Calu3 (cell line): ENCODE data around the gene FAM221B. TPM values are rescaled to one million over a fixed set of nuclear protein-coding genes. Genes with fewer than 3 reads are reported as not detected.

ENCODE experiments used
- BruUV-seq: library from RNA; stranded (reverse); fragments of 400-500 nt; replicated peaks from 2 replicates; lab custom pipeline; 2021; lab: Mats Ljungman, UMichigan
- CTCF ChIA-PET: fragments of 300-600 bp; sonication (Branson Sonifier 250); formaldehyde crosslinking; loops from one replicate; lab custom pipeline; 2022; ENCODE audit warnings: antibody characterized with exemption; lab: Charles Lee
- DNase-seq: peaks from one replicate; pipeline ENCODE4 v3.0.0; 2022
- H3K27ac Mint-ChIP-seq: one replicate; pipeline ENCODE4 v1.8.0; 2022; ENCODE audit warnings: mixed read lengths; ENCODE audit not compliant: unreplicated experiment
- H3K27me3 Mint-ChIP-seq: one replicate; pipeline ENCODE4 v1.8.0; 2022; ENCODE audit warnings: mixed read lengths; ENCODE audit not compliant: unreplicated experiment
- H3K36me3 Mint-ChIP-seq: one replicate; pipeline ENCODE4 v1.8.0; 2022; ENCODE audit warnings: mild to moderate bottlenecking, moderate library complexity, mixed read lengths; ENCODE audit not compliant: insufficient read depth, unreplicated experiment
- H3K4me1 Mint-ChIP-seq: one replicate; pipeline ENCODE4 v1.8.0; 2022; ENCODE audit warnings: mild to moderate bottlenecking, low read depth, mixed read lengths; ENCODE audit not compliant: unreplicated experiment
- H3K4me3 Mint-ChIP-seq: one replicate; pipeline ENCODE4 v1.8.0; 2022; ENCODE audit warnings: mild to moderate bottlenecking, low read depth, moderate library complexity, mixed read lengths; ENCODE audit not compliant: unreplicated experiment
- H3K9me3 Mint-ChIP-seq: one replicate; pipeline ENCODE4 v1.8.0; 2022; ENCODE audit warnings: low read depth, mixed read lengths; ENCODE audit not compliant: unreplicated experiment
- CTCF ChIP-seq: fragments of 200-600 bp; IDR thresholded peaks from one replicate; pipeline ENCODE4 v1.8.0; 2022; ENCODE audit warnings: antibody characterized with exemption; ENCODE audit not compliant: unreplicated experiment
- intact Hi-C: fragments of 100-400 bp; cut with micrococcal nuclease; formaldehyde crosslinking; loops from one replicate; pipeline ENCODE4 v1.10.0; 2022; ENCODE audit not compliant: unreplicated experiment
- total RNA-seq: library from RNA; stranded (reverse); gene quantifications from 2 replicates; pipeline ENCODE4 v1.2.3, GENCODE V29; 2022

Gene FAM221B
- total RNA-seq, 1 experiment from 2014 or later, result not detected

GRCh38 chr9:35854091-35854762, 25.7 kb upstream of the FAM221B start:
- Mint-ChIP-seq H3K36me3 (no peaks in the 10 kb centered on the region), H3K27ac (no peak overlapping the region), H3K4me3 (no peak overlapping the region), H3K27me3 (peaks cover 61% of the 10 kb centered on the region), H3K4me1 (no peaks in the 10 kb centered on the region), H3K9me3 (no peaks in the 10 kb centered on the region)
- TF ChIP-seq CTCF, result no peak
- intact Hi-C loops, result no loop called here
- CTCF ChIA-PET, result no interaction called here
- DNase-seq, result no peak
- BruUV-seq, result no TSS peak

- no peak overlapping the region for H3K4me3 Mint-ChIP-seq
- no TSS peak for BruUV-seq
- intact Hi-C loops, result no loop called here
- no peaks in the 10 kb centered on the region for H3K4me1 Mint-ChIP-seq
- no peaks in the 10 kb centered on the region for H3K9me3 Mint-ChIP-seq
- no peak for TF ChIP-seq CTCF
- no peak for DNase-seq
- H3K27me3 Mint-ChIP-seq, result peaks cover 51% of the 10 kb centered on the region
- H3K27ac Mint-ChIP-seq, result no peak overlapping the region
- H3K36me3 Mint-ChIP-seq, result no peaks in the 10 kb centered on the region
- CTCF ChIA-PET, result no interaction called here
These were observed 24.6 kb upstream of the FAM221B start for GRCh38 chr9:35852876-35853865.

GRCh38 chr9:35852267-35852815, 23.8 kb upstream of the FAM221B start:
- CTCF ChIA-PET, result no interaction called here
- no peak overlapping the region for H3K27ac Mint-ChIP-seq
- BruUV-seq, result no TSS peak
- no peaks in the 10 kb centered on the region for H3K4me1 Mint-ChIP-seq
- no peaks in the 10 kb centered on the region for H3K36me3 Mint-ChIP-seq
- H3K27me3 Mint-ChIP-seq, result peaks cover 43% of the 10 kb centered on the region
- no peaks in the 10 kb centered on the region for H3K9me3 Mint-ChIP-seq
- DNase-seq, result no peak
- no peak overlapping the region for H3K4me3 Mint-ChIP-seq
- intact Hi-C loops, result no loop called here
- TF ChIP-seq CTCF, result no peak

- CTCF ChIA-PET, result no interaction called here
- intact Hi-C loops, result no loop called here
- DNase-seq, result no peak
- TF ChIP-seq CTCF, result no peak
- Mint-ChIP-seq H3K27me3 (peaks cover 12% of the 10 kb centered on the region), H3K9me3 (no peaks in the 10 kb centered on the region), H3K4me1 (peaks cover 11% of the 10 kb centered on the region), H3K36me3 (no peaks in the 10 kb centered on the region), H3K4me3 (no peak overlapping the region), H3K27ac (no peak overlapping the region)
- no TSS peak for BruUV-seq
These were observed 19.4 kb upstream of the FAM221B start for GRCh38 chr9:35847792-35848572.
